HK-2 (cell line): ENCODE results near the gene PTPN21.

Experiments
- DNase-seq: peaks from one replicate; pipeline ENCODE4 v3.0.0-alpha.2; 2018; ENCODE audit not compliant: unreplicated experiment

PTPN21 gene

GRCh38 chr14:88554457-88555286, at the start of gene PTPN21:
Gene PTPN21, minus strand, starts transcription at chr14:88555007. Its CDS starts 4,590 bp downstream, at chr14:88550417.
- DNase-seq: peak; percentile 72

- DNase-seq: no peak
Observed at GRCh38 chr14:88604212-88604611, 49.4 kb upstream of the PTPN21 start.

- DNase-seq: no peak
Observed at GRCh38 chr14:88599761-88600439, 45.1 kb upstream of the PTPN21 start.

GRCh38 chr14:88599326-88599725, 44.5 kb upstream of the PTPN21 start:
- DNase-seq: no peak

- no peak for DNase-seq
Observed at GRCh38 chr14:88598097-88598675, 43.4 kb upstream of the PTPN21 start.

GRCh38 chr14:88597601-88598000, 42.8 kb upstream of the PTPN21 start:
- DNase-seq: no peak

GRCh38 chr14:88597038-88597437, 42.2 kb upstream of the PTPN21 start:
- no peak for DNase-seq

- DNase-seq: no peak
Observed at GRCh38 chr14:88592031-88592430, 37.2 kb upstream of the PTPN21 start.

- DNase-seq: no peak
Observed at GRCh38 chr14:88590173-88590572, 35.4 kb upstream of the PTPN21 start.

- DNase-seq: no peak
Observed at GRCh38 chr14:88588081-88588480, 33.3 kb upstream of the PTPN21 start.

GRCh38 chr14:88584451-88584850, 29.6 kb upstream of the PTPN21 start:
- DNase-seq: no peak

- DNase-seq: no peak
Observed at GRCh38 chr14:88576222-88576621, 21.4 kb upstream of the PTPN21 start.

- DNase-seq: no peak
Observed at GRCh38 chr14:88572117-88572516, 17.3 kb upstream of the PTPN21 start.

- no peak for DNase-seq
Observed at GRCh38 chr14:88568196-88568595, 13.4 kb upstream of the PTPN21 start.

GRCh38 chr14:88565427-88565826, 10.6 kb upstream of the PTPN21 start:
- no peak for DNase-seq

GRCh38 chr14:88563845-88564244, 9.0 kb upstream of the PTPN21 start:
- no peak for DNase-seq

GRCh38 chr14:88562831-88563686, 8.3 kb upstream of the PTPN21 start, which contains the start of gene ZC3H14:
Gene ZC3H14, plus strand, starts transcription at chr14:88563037. Its CDS starts 97 bp downstream, at chr14:88563134.
- peak; percentile 90 for DNase-seq

- DNase-seq: no peak
Observed at GRCh38 chr14:88562532-88562830, 7.7 kb upstream of the PTPN21 start.

GRCh38 chr14:88559852-88560251, 5.0 kb upstream of the PTPN21 start:
- DNase-seq: no peak

- DNase-seq: no peak
Observed at GRCh38 chr14:88556581-88556980, 1.8 kb upstream of the PTPN21 start.

GRCh38 chr14:88553886-88554456, 836 bp downstream of the PTPN21 start:
- DNase-seq: no peak

GRCh38 chr14:88552876-88553275, 1.9 kb downstream of the PTPN21 start:
- DNase-seq: no peak
